H1 (cell line): Measurements from ENCODE around the gene TAOK1. TPM values are rescaled to one million over a fixed set of nuclear protein-coding genes. Genes with fewer than 3 reads are reported as not detected.

ENCODE experiments used
- CTCF ChIA-PET: fragments of 300-600 bp; sonication (Branson Sonifier 250); formaldehyde crosslinking; loops from one replicate; lab custom pipeline; 2021; ENCODE audit not compliant: partially characterized antibody; lab: Charles Lee
- POLR2A ChIA-PET: fragments of 300-600 bp; sonication (Branson Sonifier 250); formaldehyde crosslinking; loops from one replicate; lab custom pipeline; 2021; ENCODE audit warnings: inconsistent platforms; ENCODE audit not compliant: partially characterized antibody; lab: Charles Lee
- DNase-seq, 2 experiments: peaks; one replicate each; pipeline versions ENCODE4 v3.0.0 to v3.0.0-alpha.2; 2010 to 2022; ENCODE audit warnings: low spot score in 2 of 2, low read depth in 1 of 2, mixed read lengths in 1 of 2
- FAIRE-seq: peaks from 2 replicates; lab custom pipeline; 2011; peaks lifted over from hg19 to GRCh38; lab: Jason Lieb, UNC
- H2AFZ ChIP-seq: 2 replicates; pipeline ENCODE4 v1.8.1; 2012; ENCODE audit warnings: low read length, inconsistent platforms
- H2AK5ac ChIP-seq: 2 replicates; pipeline ENCODE4 v1.6.1; 2013; ENCODE audit warnings: low read depth, low read length
- H2BK120ac ChIP-seq: replicated peaks from 2 replicates; pipeline ENCODE3; 2013; ENCODE audit warnings: low read depth, low read length, inconsistent platforms
- H2BK12ac ChIP-seq: 2 replicates; pipeline ENCODE4 v1.6.1; 2013; ENCODE audit warnings: low read depth, low read length
- H2BK15ac ChIP-seq: 2 replicates; pipeline ENCODE4 v1.6.1; 2013; ENCODE audit warnings: low read length
- H2BK20ac ChIP-seq: 2 replicates; pipeline ENCODE4 v1.6.1; 2013; ENCODE audit warnings: low read length
- H2BK5ac ChIP-seq: 2 replicates; pipeline ENCODE4 v1.6.1; 2013; ENCODE audit warnings: low read depth, low read length
- H3K14ac ChIP-seq: 2 replicates; pipeline ENCODE4 v1.6.1; 2013; ENCODE audit warnings: inconsistent platforms; ENCODE audit not compliant: insufficient read length
- H3K18ac ChIP-seq: 2 replicates; pipeline ENCODE4 v1.6.1; 2013; ENCODE audit warnings: low read length; ENCODE audit errors: extremely low read depth
- H3K23ac ChIP-seq: 2 replicates; pipeline ENCODE4 v1.6.1; 2013; ENCODE audit warnings: inconsistent platforms; ENCODE audit not compliant: insufficient read length
- H3K23me2 ChIP-seq: 2 replicates; pipeline ENCODE4 v1.6.1; 2013; ENCODE audit warnings: low read depth, low read length
- H3K27ac ChIP-seq: 2 replicates; pipeline ENCODE4 v1.6.1; 2011; ENCODE audit warnings: low read depth, low read length, inconsistent platforms
- H3K27me3 ChIP-seq, 4 experiments: replicated peaks in 1 of 4; 1 replicate in 1 of 4; 2 replicates in 3 of 4; pipeline versions ENCODE4 v1.6.1 to v1.8.1; 2011 to 2013; ENCODE audit warnings: low read length in 3 of 4, mild to moderate bottlenecking in 3 of 4, inconsistent platforms in 2 of 4, mixed read lengths in 2 of 4, moderate library complexity in 1 of 4; ENCODE audit not compliant: control insufficient read depth in 3 of 4, insufficient read depth in 3 of 4; ENCODE audit errors: extremely low read depth in 1 of 4
- H3K36me3 ChIP-seq, 4 experiments: 2 replicates each; pipeline versions ENCODE4 v1.6.1 to v1.8.1; 2011 to 2013; ENCODE audit warnings: mild to moderate bottlenecking in 4 of 4, low read length in 3 of 4, moderate library complexity in 2 of 4, control low read depth in 1 of 4, inconsistent platforms in 1 of 4; ENCODE audit not compliant: insufficient read depth in 4 of 4, control insufficient read depth in 2 of 4
- H3K4ac ChIP-seq: replicated peaks from 2 replicates; pipeline ENCODE3; 2013; ENCODE audit warnings: low read length, low read depth, mixed read lengths, inconsistent platforms; ENCODE audit not compliant: insufficient read length
- H3K4me1 ChIP-seq, 4 experiments: replicated peaks in 1 of 4; 1 replicate in 1 of 4; 2 replicates in 3 of 4; pipeline versions ENCODE4 v1.6.1 to v1.8.1; 2011 to 2013; ENCODE audit warnings: low read length in 3 of 4, inconsistent platforms in 2 of 4, mixed read lengths in 1 of 4; ENCODE audit not compliant: insufficient read depth in 4 of 4, control insufficient read depth in 3 of 4
- H3K4me2 ChIP-seq, 2 experiments: 2 replicates each; pipeline versions ENCODE4 v1.6.1 to v1.8.1; 2011 to 2013; ENCODE audit warnings: low read depth in 2 of 2, low read length in 2 of 2, control low read depth in 1 of 2, inconsistent platforms in 1 of 2, mild to moderate bottlenecking in 1 of 2; ENCODE audit not compliant: insufficient read depth in 1 of 2
- H3K4me3 ChIP-seq, 4 experiments: fragments of 200-600, 300-600 bp in 1 of 4; sonication (generic), shearing (Covaris generic), sonication (Bioruptor Twin) in 1 of 4; 2 replicates each; pipeline versions ENCODE4 v1.5.1 to v1.8.1; 2011 to 2016; ENCODE audit warnings: low read length in 4 of 4, low read depth in 3 of 4, control low read depth in 2 of 4, inconsistent platforms in 2 of 4, mild to moderate bottlenecking in 2 of 4, mixed read lengths in 1 of 4, moderate library complexity in 1 of 4; ENCODE audit not compliant: insufficient read depth in 2 of 4; ENCODE audit errors: extremely low read depth in 1 of 4
- H3K56ac ChIP-seq: replicated peaks from 2 replicates; pipeline ENCODE3; 2013; ENCODE audit warnings: low read depth, mild to moderate bottlenecking, mixed read lengths, low read length, inconsistent platforms; ENCODE audit not compliant: insufficient read length
- H3K79me1 ChIP-seq: 2 replicates; pipeline ENCODE4 v1.6.1; 2013; ENCODE audit warnings: low read depth, low read length, control low read depth
- H3K79me2 ChIP-seq, 2 experiments: 2 replicates each; pipeline versions ENCODE4 v1.6.1 to v1.8.1; 2012 to 2013; ENCODE audit warnings: low read length in 2 of 2, mild to moderate bottlenecking in 2 of 2, inconsistent platforms in 1 of 2; ENCODE audit not compliant: insufficient read depth in 2 of 2, control insufficient read depth in 1 of 2
- H3K9ac ChIP-seq, 4 experiments: replicated peaks in 1 of 4; 1 replicate in 1 of 4; 2 replicates in 3 of 4; pipeline versions ENCODE4 v1.6.1 to v1.8.1; 2011 to 2013; ENCODE audit warnings: low read depth in 3 of 4, low read length in 3 of 4, control low read depth in 2 of 4, mild to moderate bottlenecking in 2 of 4, moderate library complexity in 2 of 4, inconsistent platforms in 1 of 4; ENCODE audit errors: extremely low read depth in 1 of 4
- H3K9me3 ChIP-seq, 2 experiments: 2 replicates each; pipeline versions ENCODE4 v1.6.1 to v1.8.1; 2012 to 2013; ENCODE audit warnings: mild to moderate bottlenecking in 2 of 2, moderate library complexity in 2 of 2, control low read depth in 1 of 2, inconsistent platforms in 1 of 2, low read depth in 1 of 2, low read length in 1 of 2, mixed read lengths in 1 of 2; ENCODE audit not compliant: insufficient read depth in 2 of 2
- H4K20me1 ChIP-seq, 2 experiments: replicated peaks in 1 of 2; 2 replicates each; pipeline versions ENCODE3 to v1.8.1; 2011 to 2013; ENCODE audit warnings: inconsistent platforms in 2 of 2, low read length in 2 of 2, mild to moderate bottlenecking in 1 of 2; ENCODE audit not compliant: insufficient read depth in 2 of 2, control insufficient read depth in 1 of 2
- H4K5ac ChIP-seq: 2 replicates; pipeline ENCODE4 v1.6.1; 2013; ENCODE audit warnings: low read length, low read depth, mixed read lengths, inconsistent platforms; ENCODE audit not compliant: insufficient read length
- H4K8ac ChIP-seq: 2 replicates; pipeline ENCODE4 v1.8.0; 2013; ENCODE audit warnings: mild to moderate bottlenecking, moderate library complexity, low read length, inconsistent platforms; ENCODE audit not compliant: insufficient read depth; ENCODE audit errors: extremely low read depth
- H4K91ac ChIP-seq: replicated peaks from 2 replicates; pipeline ENCODE3; 2013; ENCODE audit warnings: low read length, mixed read lengths, inconsistent platforms; ENCODE audit not compliant: insufficient read length
- BRCA1 ChIP-seq: IDR thresholded peaks from 2 replicates; pipeline ENCODE4 v1.6.1; 2012; ENCODE audit warnings: low read depth, low read length, improper control_type of control experiment
- CHD2 ChIP-seq: IDR thresholded peaks from 2 replicates; pipeline ENCODE4 v1.6.1; 2012; ENCODE audit warnings: low read length, improper control_type of control experiment
- EGR1 ChIP-seq: IDR thresholded peaks from 2 replicates; pipeline ENCODE4 v1.6.1; 2011; ENCODE audit warnings: low read depth, low read length, borderline replicate concordance
- JUND ChIP-seq: IDR thresholded peaks from 2 replicates; pipeline ENCODE4 v1.6.1; 2011; ENCODE audit warnings: mild to moderate bottlenecking, improper control_type of control experiment, low read length
- MAX ChIP-seq: IDR thresholded peaks from 2 replicates; pipeline ENCODE4 v1.6.1; 2012; ENCODE audit warnings: inconsistent platforms
- NANOG ChIP-seq: IDR thresholded peaks from 2 replicates; pipeline ENCODE4 v1.6.1; 2011; ENCODE audit warnings: low read length, low read depth, mild to moderate bottlenecking, inconsistent platforms; ENCODE audit not compliant: insufficient read depth, poor library complexity, severe bottlenecking
- RBBP5 ChIP-seq: IDR thresholded peaks from 2 replicates; pipeline ENCODE4 v1.7.1; 2012; ENCODE audit warnings: low read depth, mild to moderate bottlenecking, inconsistent platforms, low read length, moderate library complexity, borderline replicate concordance
- RNF2 ChIP-seq: fragments of 200-900, 300-1000 bp; sonication (generic); IDR thresholded peaks from 2 replicates; pipeline ENCODE4 v1.7.1; 2016; ENCODE audit warnings: borderline replicate concordance, low read depth, mild to moderate bottlenecking, antibody characterized with exemption, low read length; ENCODE audit not compliant: poor library complexity, severe bottlenecking; ENCODE audit errors: missing control alignments
- SIN3A ChIP-seq, 2 experiments: IDR thresholded peaks in 1 of 2; conservative IDR thresholded peaks in 1 of 2; 2 replicates each; pipeline ENCODE4 v1.6.1; 2011 to 2012; ENCODE audit warnings: low read length in 2 of 2, improper control_type of control experiment in 1 of 2, low read depth in 1 of 2, mild to moderate bottlenecking in 1 of 2
- SP4 ChIP-seq: IDR thresholded peaks from 2 replicates; pipeline ENCODE4 v1.6.1; 2012; ENCODE audit warnings: low read length, inconsistent platforms
- WGBS, 2 experiments: shearing (Covaris generic) in 1 of 2; methylation state at CpG; one replicate each; pipeline versions ENCODE4 v1.1.6 to v1.1.7; 2013 to 2015; ENCODE audit warnings: low lambda C conversion rate in 2 of 2, mixed read lengths in 2 of 2, inconsistent platforms in 1 of 2, low coverage in 1 of 2, missing lambda C conversion rate in 1 of 2; ENCODE audit not compliant: insufficient replicate concordance in 2 of 2, insufficient coverage in 1 of 2, insufficient read length in 1 of 2; ENCODE audit errors: extremely low coverage in 1 of 2, missing lambda C conversion rate in 1 of 2; 5-methylcytosine and 5-hydroxymethylcytosine counted together
- polyA plus RNA-seq, 7 experiments: library from polyadenylated mRNA; depleted of rRNA in 3 of 7; stranded (reverse) in 5 of 7; unstranded in 2 of 7; fragments of >200 nt in 5 of 7; fragments of 200-250 nt in 2 of 7; gene quantifications; 1 replicate in 5 of 7; 2 replicates in 1 of 7; 4 replicates in 1 of 7; pipeline versions ENCODE4 v1.2.1 to v1.2.3, GENCODE V29; 2011 to 2013; ENCODE audit warnings: missing spikeins in 2 of 7, mixed read lengths in 2 of 7
- total RNA-seq: library from RNA; stranded (reverse); fragmentation: NEBNext Ultra II Directional; extraction: Animal tissue kit (Norgen Biotek cat#: 25700); gene quantifications from 2 replicates; pipeline ENCODE4 v1.2.1, GENCODE V29; 2021

TAOK1 gene
- total and polyA plus RNA-seq, 2 of the 8 experiments (the other 6 are each of a cell fraction or from before 2014, with no cell fraction given): 12.2 to 90.6 TPM

- WGBS, 2 experiments: 86% methylated on average over 13 of the region's 14 CpGs; no CpG with 5 or more reads in 1 of the 2 experiments
- no peak for TF ChIP-seq RBBP5
- no peak for TF ChIP-seq EGR1
- TF ChIP-seq SIN3A (conservative IDR thresholded peaks at IDR 0.05 in 1 of 2, IDR thresholded peaks at IDR 0.05 in 1 of 2; ENCODE audit: low read depth in 1 of 2, low read length in 2 of 2): no peak
- TF ChIP-seq SP4: no peak
- TF ChIP-seq CHD2: no peak
- TF ChIP-seq BRCA1: no peak
- TF ChIP-seq NANOG: no peak
- TF ChIP-seq MAX: no peak
- TF ChIP-seq JUND: no peak
- no peak for TF ChIP-seq RNF2
These were observed 183.9 kb downstream of the TAOK1 start for GRCh38 chr17:29573871-29574731.

More at GRCh38 chr17:29573871-29574731, 183.9 kb downstream of the TAOK1 start:
- H4K91ac ChIP-seq: no peak overlapping the region
- H4K5ac ChIP-seq: no peak overlapping the region
- no peak overlapping the region for H3K23ac ChIP-seq
- no peak overlapping the region for H3K14ac ChIP-seq
- peaks cover 9 to 27% (median 15%) of the 10 kb centered on the region in 4 experiments; a peak in 6 of 8 replicates for H3K36me3 ChIP-seq
- CTCF ChIA-PET: interaction anchor here (0.6 to 15.3 kb wide), 17 partner anchors 9 to 352 kb away, joined by 3 to 193 read pairs (median 5); partner anchors contain the start of genes ANKRD13B and CORO6
- no peaks in the 10 kb centered on the region for H3K9me3 ChIP-seq
- no peak overlapping the region for H3K4me3 ChIP-seq
- H2BK120ac ChIP-seq: no peak overlapping the region
- FAIRE-seq (no peak), DNase-seq (no peak)
- no peak overlapping the region for H3K4ac ChIP-seq
- H3K79me2 ChIP-seq: no peaks in the 10 kb centered on the region
- peaks cover 1% of the 10 kb centered on the region for H3K23me2 ChIP-seq
- H2BK12ac ChIP-seq: no peak overlapping the region
- no peak overlapping the region for H2AK5ac ChIP-seq
- H3K18ac ChIP-seq: no peak overlapping the region
- no peak overlapping the region for H2BK15ac ChIP-seq
- no peak overlapping the region for H2AFZ ChIP-seq
- no peak overlapping the region for H3K9ac ChIP-seq
- POLR2A ChIA-PET: interaction anchor here (0.8 to 2.7 kb wide), 10 partner anchors 7 to 280 kb away, joined by 3 to 8 read pairs (median 3); partner anchors contain the start of genes ABHD15 and NUFIP2
- no peak overlapping the region for H2BK5ac ChIP-seq
- H4K8ac ChIP-seq: peak overlapping the region; percentile 78; the same call in 1 of the 2 replicates
- no peak overlapping the region for H3K27ac ChIP-seq
- H2BK20ac ChIP-seq: no peak overlapping the region
- peaks cover 1 to 3% of the 10 kb centered on the region in 2 experiments for H4K20me1 ChIP-seq
- H3K27me3 ChIP-seq: peaks cover 0 to 11% (median 5%) of the 10 kb centered on the region in 4 experiments; a peak in 4 of 7 replicates
- H3K4me2 ChIP-seq: no peak overlapping the region
- peaks cover 0 to 6% (median 3%) of the 10 kb centered on the region in 4 experiments; a peak in 5 of 7 replicates for H3K4me1 ChIP-seq
- H3K79me1 ChIP-seq: no peaks in the 10 kb centered on the region
- no peak overlapping the region for H3K56ac ChIP-seq
